Loucy (cell line): ENCODE results near the gene HCAR1.

Source experiments
- H2AFZ ChIP-seq: fragments of 200-600 bp; sonication (generic); 2 replicates; pipeline ENCODE4 v1.6.0; 2016; ENCODE audit warnings: antibody characterized with exemption, mild to moderate bottlenecking, low read length, moderate library complexity
- H3F3A ChIP-seq: fragments of 200-600 bp; 2 replicates; pipeline ENCODE4 v1.6.0; 2016; ENCODE audit warnings: antibody characterized with exemption, low read depth, mild to moderate bottlenecking
- H3K27me3 ChIP-seq: fragments of 200-600 bp; sonication (generic); 2 replicates; pipeline ENCODE4 v1.6.1; 2014; ENCODE audit warnings: low read length, mild to moderate bottlenecking; ENCODE audit not compliant: insufficient read depth, poor library complexity, severe bottlenecking
- H3K36me3 ChIP-seq: fragments of 200-600 bp; sonication (generic); 2 replicates; pipeline ENCODE4 v1.6.1; 2016; ENCODE audit warnings: low read length; ENCODE audit not compliant: insufficient read depth
- H3K4me1 ChIP-seq: fragments of 200-600 bp; sonication (generic); 2 replicates; pipeline ENCODE4 v1.5.1; 2014; ENCODE audit warnings: low read length, mild to moderate bottlenecking; ENCODE audit not compliant: insufficient read depth, poor library complexity, severe bottlenecking
- H3K4me2 ChIP-seq: fragments of 200-600 bp; sonication (generic); 2 replicates; pipeline ENCODE4 v1.6.0; 2014; ENCODE audit warnings: antibody characterized with exemption, low read length, low read depth, mild to moderate bottlenecking; ENCODE audit not compliant: poor library complexity, severe bottlenecking
- H3K4me3 ChIP-seq: fragments of 200-600 bp; sonication (generic); 2 replicates; pipeline ENCODE4 v1.5.1; 2014; ENCODE audit warnings: low read length, mild to moderate bottlenecking, mixed read lengths; ENCODE audit not compliant: poor library complexity, severe bottlenecking
- H3K79me2 ChIP-seq: fragments of 200-600 bp; sonication (generic); 2 replicates; pipeline ENCODE4 v1.6.1; 2014; ENCODE audit warnings: low read length; ENCODE audit not compliant: insufficient read depth
- H3K9ac ChIP-seq: fragments of 200-600 bp; sonication (generic); 2 replicates; pipeline ENCODE4 v1.6.0; 2014; ENCODE audit warnings: mild to moderate bottlenecking, low read depth, low read length, moderate library complexity; ENCODE audit not compliant: poor library complexity, severe bottlenecking
- H3K9me2 ChIP-seq: fragments of 200-600 bp; sonication (generic); replicated peaks from 2 replicates; pipeline ENCODE4 v1.6.1; 2016; ENCODE audit warnings: low read depth, low read length, mixed read lengths
- H3K9me3 ChIP-seq: fragments of 200-600 bp; sonication (generic); 2 replicates; pipeline ENCODE4 v1.6.1; 2014; ENCODE audit warnings: mild to moderate bottlenecking, antibody characterized with exemption, low read length, low read depth; ENCODE audit not compliant: insufficient read depth
- H4K20me1 ChIP-seq: fragments of 200-600 bp; sonication (generic); 2 replicates; pipeline ENCODE4 v1.6.0; 2014; ENCODE audit warnings: antibody characterized with exemption, low read length, mild to moderate bottlenecking; ENCODE audit not compliant: insufficient read depth, poor library complexity, severe bottlenecking
- CTCF ChIP-seq: fragments of 200-600 bp; sonication (generic); conservative IDR thresholded peaks from 2 replicates; pipeline ENCODE4 v1.5.1; 2014; ENCODE audit warnings: mild to moderate bottlenecking, antibody characterized with exemption, low read length
- EZH2phosphoT487 ChIP-seq: fragments of 200-600 bp; IDR thresholded peaks from 2 replicates; pipeline ENCODE4 v1.6.1; 2018; ENCODE audit warnings: antibody characterized with exemption, mild to moderate bottlenecking, moderate library complexity, borderline replicate concordance

HCAR1 gene

GRCh38 chr12:122732170-122732569 lies 1.5 kb upstream of the HCAR1 start:
- no peak for TF ChIP-seq EZH2phosphoT487
- no peak for TF ChIP-seq CTCF
- Histone ChIP-seq H3K27me3 (no peaks in the 10 kb centered on the region), H3K9ac (no peak overlapping the region), H2AFZ (no peak overlapping the region), H3K4me3 (no peak overlapping the region), H3K4me2 (no peak overlapping the region), H3K9me3 (no peaks in the 10 kb centered on the region), H3K79me2 (no peaks in the 10 kb centered on the region), H3K4me1 (no peaks in the 10 kb centered on the region), H4K20me1 (no peaks in the 10 kb centered on the region), H3F3A (no peaks in the 10 kb centered on the region), H3K36me3 (no peaks in the 10 kb centered on the region), H3K9me2 (no peaks in the 10 kb centered on the region)

GRCh38 chr12:122729583-122730214 lies 945 bp downstream of the HCAR1 start:
- Histone ChIP-seq H3F3A (no peaks in the 10 kb centered on the region), H3K9ac (no peak overlapping the region), H3K4me1 (peaks cover 5% of the 10 kb centered on the region), H3K4me3 (no peak overlapping the region), H3K4me2 (no peak overlapping the region), H3K9me2 (no peaks in the 10 kb centered on the region), H3K9me3 (no peaks in the 10 kb centered on the region), H3K27me3 (no peaks in the 10 kb centered on the region), H3K36me3 (no peaks in the 10 kb centered on the region), H2AFZ (no peak overlapping the region), H3K79me2 (no peaks in the 10 kb centered on the region), H4K20me1 (no peaks in the 10 kb centered on the region)
- TF ChIP-seq EZH2phosphoT487 = no peak
- TF ChIP-seq CTCF = no peak

- Histone ChIP-seq H4K20me1 (no peaks in the 10 kb centered on the region), H3K4me1 (peaks cover 10% of the 10 kb centered on the region), H3K4me3 (no peak overlapping the region), H3F3A (no peaks in the 10 kb centered on the region), H3K9me3 (no peaks in the 10 kb centered on the region), H2AFZ (no peak overlapping the region), H3K4me2 (no peak overlapping the region), H3K79me2 (no peaks in the 10 kb centered on the region), H3K9me2 (no peaks in the 10 kb centered on the region), H3K27me3 (no peaks in the 10 kb centered on the region), H3K9ac (no peak overlapping the region), H3K36me3 (no peaks in the 10 kb centered on the region)
- no peak for TF ChIP-seq EZH2phosphoT487
- TF ChIP-seq CTCF = no peak
Observed at GRCh38 chr12:122726080-122726558, 4.5 kb downstream of the HCAR1 start.
